Colonic mucosa (tissue), 4 donors: ENCODE data around the gene TM7SF3. TPM values are rescaled to one million over a fixed set of nuclear protein-coding genes. Genes with fewer than 3 reads are reported as not detected.

Experiments used
- DNase-seq: peaks from one replicate; pipeline ENCODE4 v3.0.0-alpha.2; 2020
- H3K27ac ChIP-seq: fragments of 200-600 bp; one replicate; pipeline ENCODE4 v1.8.0; 2021
- H3K27me3 ChIP-seq: fragments of 200-600 bp; one replicate; pipeline ENCODE4 v1.8.0; 2021
- H3K36me3 ChIP-seq: fragments of 200-600 bp; one replicate; pipeline ENCODE4 v1.8.0; 2021
- H3K4me1 ChIP-seq: fragments of 200-600 bp; one replicate; pipeline ENCODE4 v1.8.0; 2021; ENCODE audit warnings: mild to moderate bottlenecking
- H3K4me3 ChIP-seq: fragments of 200-600 bp; one replicate; pipeline ENCODE4 v1.8.0; 2021
- H3K9ac ChIP-seq, 2 donors: one replicate each; pipeline ENCODE4 v1.7.0; 2013; ENCODE audit warnings: control low read depth in 2 of 2, low read depth in 2 of 2, low read length in 2 of 2
- H3K9me3 ChIP-seq: fragments of 200-600 bp; one replicate; pipeline ENCODE4 v1.8.0; 2021
- CTCF ChIP-seq: fragments of 200-600 bp; IDR thresholded peaks from one replicate; pipeline ENCODE4 v1.8.0; 2022; ENCODE audit warnings: antibody characterized with exemption, mild to moderate bottlenecking
- intact Hi-C: fragments of 100-400 bp; cut with DNase I; formaldehyde crosslinking; loops from one replicate; pipeline ENCODE4 v1.14.1; 2022
- total RNA-seq, 2 donors: library from RNA; stranded (reverse); fragmentation: NEBNext Ultra II Directional in 1 of 2; extraction: Animal tissue kit (Norgen Biotek cat#: 25700) in 1 of 2; gene quantifications; one replicate each; pipeline ENCODE4 v1.2.1, GENCODE V29; 2021
- donor health status: healthy.
- donor health status: DM: no; HTN: no; CAD: no.
- donor health status: DM: no; HTN: no; CAD: no.

Gene TM7SF3
- total RNA-seq, 2 donors from 2014 or later = 50.0 to 59.1 TPM

- no peaks in the 10 kb centered on the region for H3K27me3 ChIP-seq
- H3K4me1 ChIP-seq = no peaks in the 10 kb centered on the region
- peak overlapping the region; percentile 1 for H3K27ac ChIP-seq
- intact Hi-C loops = loop anchor here (5.0 kb wide), 1 partner anchor 72 kb away; the partner anchor contains the start of gene TM7SF3
- DNase-seq = no peak
- H3K9ac ChIP-seq = no peak overlapping the region
- no peak overlapping the region for H3K4me3 ChIP-seq
- no peaks in the 10 kb centered on the region for H3K9me3 ChIP-seq
- TF ChIP-seq CTCF = no peak
- H3K36me3 ChIP-seq = no peaks in the 10 kb centered on the region
These were observed 73.5 kb downstream of the TM7SF3 start for GRCh38 chr12:26940516-26941214.

- Histone ChIP-seq H3K27me3 (no peaks in the 10 kb centered on the region), H3K4me3 (peak overlapping the region; percentile 87), H3K9ac (peak overlapping the region in 1 of 2 donors; percentile 95), H3K9me3 (no peaks in the 10 kb centered on the region), H3K27ac (no peak overlapping the region), H3K4me1 (no peaks in the 10 kb centered on the region), H3K36me3 (no peaks in the 10 kb centered on the region)
- DNase-seq = no peak
- no peak for TF ChIP-seq CTCF
- intact Hi-C loops = loop anchor here (5.0 kb wide), 1 partner anchor 72 kb away; the partner anchor contains the start of gene TM7SF3
These were observed 74.2 kb downstream of the TM7SF3 start for GRCh38 chr12:26939953-26940352.

GRCh38 chr12:26939192-26939832 lies 74.9 kb downstream of the TM7SF3 start:
- H3K9me3 ChIP-seq = no peaks in the 10 kb centered on the region
- intact Hi-C loops = no loop called here
- peak overlapping the region; percentile 87 for H3K4me3 ChIP-seq

GRCh38 chr12:26938701-26939062 lies 75.5 kb downstream of the TM7SF3 start:
- no peaks in the 10 kb centered on the region for H3K9me3 ChIP-seq
- H3K4me1 ChIP-seq = no peaks in the 10 kb centered on the region
- peak overlapping the region; percentile 96 for H3K27ac ChIP-seq
- no peaks in the 10 kb centered on the region for H3K36me3 ChIP-seq
- DNase-seq = peak; percentile 45
- H3K27me3 ChIP-seq = no peaks in the 10 kb centered on the region
- intact Hi-C loops = no loop called here
- H3K9ac ChIP-seq = peak overlapping the region; percentile 95 to 98
- no peak for TF ChIP-seq CTCF
- H3K4me3 ChIP-seq = peak overlapping the region; percentile 87

More at GRCh38 chr12:26939192-26939832, 74.9 kb downstream of the TM7SF3 start:
- Histone ChIP-seq H3K9ac (peak overlapping the region; percentile 95 to 98), H3K36me3 (no peaks in the 10 kb centered on the region), H3K27me3 (no peaks in the 10 kb centered on the region), H3K27ac (peak overlapping the region; percentile 96), H3K4me1 (no peaks in the 10 kb centered on the region)
- no peak for DNase-seq
- TF ChIP-seq CTCF = no peak

- DNase-seq = peak; percentile 99
- no peaks in the 10 kb centered on the region for H3K9me3 ChIP-seq
- H3K4me3 ChIP-seq = peak within 1 kb of the TSS; percentile 87
- no peaks in the 10 kb centered on the region for H3K27me3 ChIP-seq
- no peak for TF ChIP-seq CTCF
- H3K36me3 ChIP-seq = no peaks in the 10 kb centered on the region
- H3K27ac ChIP-seq = peak within 1 kb of the TSS; percentile 96
- peak within 1 kb of the TSS; percentile 95 to 98 for H3K9ac ChIP-seq
- H3K4me1 ChIP-seq = no peaks in the 10 kb centered on the region
- intact Hi-C loops = no loop called here
These were observed 76.1 kb downstream of the TM7SF3 start, which contains the start of the genes FGFR1OP2 and INTS13 for GRCh38 chr12:26937863-26938700. TSS of gene FGFR1OP2 (plus strand) at chr12:26938470. CDS start at chr12:26954159, 15,689 bp downstream. TSS of gene INTS13 (minus strand) at chr12:26937981. CDS start at chr12:26936803, 1,178 bp downstream.
